K562 (cell line): ENCODE data around the gene ZNF438. TPM values are rescaled to one million over a fixed set of nuclear protein-coding genes. Genes with fewer than 3 reads are reported as not detected.

ENCODE experiments used
- CCNT2 ChIP-seq: IDR thresholded peaks from 2 replicates; pipeline ENCODE4 v1.6.1; 2011; ENCODE audit warnings: borderline replicate concordance, low read depth, mild to moderate bottlenecking, moderate library complexity, mixed read lengths, low read length; ENCODE audit not compliant: insufficient read length; ENCODE audit errors: extremely low read depth
- DDX20 ChIP-seq: fragments of 450-650 bp; IDR thresholded peaks from 2 replicates; pipeline ENCODE4 v1.6.1; 2016; ENCODE audit warnings: missing genetic modification characterization, low read depth, mild to moderate bottlenecking, missing compliant biosample characterization, moderate library complexity
- DIDO1 ChIP-seq: fragments of 450-650 bp; IDR thresholded peaks from 2 replicates; pipeline ENCODE4 v1.6.1; 2016; ENCODE audit warnings: low read depth, missing biosample characterization, missing genetic modification characterization
- ELF2 ChIP-seq: fragments of 250-450 bp; sonication (Bioruptor Pico); IDR thresholded peaks from 2 replicates; pipeline ENCODE4 v1.5.0; 2021; ENCODE audit warnings: mild to moderate bottlenecking
- GABPA ChIP-seq: fragments of 200-800 bp; sonication (Bioruptor generic); conservative IDR thresholded peaks from 2 replicates; pipeline ENCODE4 v1.6.1; 2016; ENCODE audit warnings: low read depth, missing genetic modification characterization, missing compliant biosample characterization
- GABPB1 ChIP-seq: sonication (generic); formaldehyde crosslinking; IDR thresholded peaks from 2 replicates; pipeline ENCODE4 v1.8.0; 2022; ENCODE audit warnings: mild to moderate bottlenecking, missing genetic modification reagents
- GABPB2 ChIP-seq: fragments of 250-450 bp; sonication (Bioruptor Pico); conservative IDR thresholded peaks from 2 replicates; pipeline ENCODE4 v1.5.1; 2021; ENCODE audit warnings: mild to moderate bottlenecking
- GTF2A2 ChIP-seq: IDR thresholded peaks from 2 replicates; pipeline ENCODE4 v1.6.1; 2016; ENCODE audit warnings: mild to moderate bottlenecking, missing genetic modification characterization, missing compliant biosample characterization
- KLF1 ChIP-seq: fragments of 450-650 bp; IDR thresholded peaks from 2 replicates; pipeline ENCODE4 v1.6.1; 2016; ENCODE audit warnings: missing genetic modification characterization, missing compliant biosample characterization
- LCOR ChIP-seq: sonication (generic); formaldehyde crosslinking; IDR thresholded peaks from 2 replicates; pipeline ENCODE4 v1.8.0; 2022; ENCODE audit warnings: mild to moderate bottlenecking, missing genetic modification reagents
- PHF20 ChIP-seq: fragments of 450-650 bp; IDR thresholded peaks from 2 replicates; pipeline ENCODE4 v1.6.1; 2018; ENCODE audit not compliant: partially characterized antibody
- PHTF2 ChIP-seq: fragments of 250-450 bp; sonication (Bioruptor Pico); IDR thresholded peaks from 2 replicates; pipeline ENCODE4 v1.5.0; 2021; ENCODE audit warnings: mild to moderate bottlenecking
- TBP ChIP-seq: optimal IDR thresholded peaks from 2 replicates; pipeline ENCODE3; 2011; ENCODE audit warnings: low read depth, low read length, improper control_type of control experiment
- YY1 ChIP-seq, 3 experiments: IDR thresholded peaks; 2 replicates each; pipeline ENCODE4 v1.6.1; 2011; ENCODE audit warnings: low read length in 2 of 3, mild to moderate bottlenecking in 2 of 3, moderate library complexity in 2 of 3, borderline replicate concordance in 1 of 3, control low read depth in 1 of 3, low read depth in 1 of 3; ENCODE audit not compliant: insufficient read depth in 3 of 3, insufficient replicate concordance in 2 of 3, control insufficient read depth in 1 of 3, insufficient read length in 1 of 3; ENCODE audit errors: extremely low read depth in 1 of 3
- ZNF146 ChIP-seq: IDR thresholded peaks from one replicate; pipeline ENCODE4 v1.6.1; 2018; ENCODE audit warnings: missing compliant biosample characterization; ENCODE audit not compliant: unreplicated experiment
- ZNF324 ChIP-seq: fragments of 250-450 bp; sonication (Bioruptor Pico); IDR thresholded peaks from 2 replicates; pipeline ENCODE4 v1.4.0; 2020; ENCODE audit warnings: mild to moderate bottlenecking
- ZNF830 ChIP-seq: fragments of 250-450 bp; sonication (Bioruptor Pico); IDR thresholded peaks from 2 replicates; pipeline ENCODE4 v1.5.0; 2021; ENCODE audit warnings: mild to moderate bottlenecking
- polyA plus RNA-seq, 8 experiments: library from polyadenylated mRNA; depleted of rRNA in 4 of 8; stranded (reverse) in 5 of 8; unstranded in 3 of 8; fragments of >200 nt; fragmentation: Nextera tagmentation in 2 of 8; fragmentation: Illumina TruSeq in 1 of 8; extraction: Ambion mirVana in 2 of 8; extraction: Trizol in 1 of 8; gene quantifications; 2 replicates each; pipeline versions ENCODE4 v1.2.1 to v1.2.3, GENCODE V29; 2011 to 2014; ENCODE audit warnings: inconsistent platforms in 1 of 8, missing spikeins in 1 of 8
- total RNA-seq, 7 experiments: library from RNA; depleted of rRNA in 6 of 7; stranded (reverse); fragments of >200 nt in 6 of 7; fragmentation: Illumina TruSeq in 2 of 7; extraction: Trizol in 2 of 7; gene quantifications; 2 replicates each; pipeline versions ENCODE4 v1.2.1 to v1.2.3, GENCODE V29; 2011 to 2021; ENCODE audit warnings: low replicate concordance in 1 of 7
- TF ChIP-seq, protein P1 (sequence below): fragments of 450-650 bp; conservative IDR thresholded peaks from 2 replicates; pipeline ENCODE4 v1.6.1; 2016; ENCODE audit warnings: missing genetic modification characterization, low read depth, mild to moderate bottlenecking, missing compliant biosample characterization, moderate library complexity
- TF ChIP-seq, protein P2 (sequence below): sonication (generic); formaldehyde crosslinking; IDR thresholded peaks from 2 replicates; pipeline ENCODE4 v1.8.1; 2022; ENCODE audit warnings: missing genetic modification reagents
- TF ChIP-seq, protein P3 (sequence below): fragments of 450-650 bp; formaldehyde crosslinking; IDR thresholded peaks from 2 replicates; pipeline ENCODE4 v1.4.0; 2020; ENCODE audit warnings: mild to moderate bottlenecking, moderate library complexity
- TF ChIP-seq, protein P4 (sequence below): fragments of 450-650 bp; IDR thresholded peaks from 2 replicates; pipeline ENCODE4 v1.6.1; 2016; ENCODE audit warnings: mild to moderate bottlenecking

The ZNF438 gene
- total and polyA plus RNA-seq, 9 of the 15 experiments (the other 6 are each of a cell fraction or from before 2014, with no cell fraction given) = 0.45 to 1.5 (median 0.91) TPM

DNA sequence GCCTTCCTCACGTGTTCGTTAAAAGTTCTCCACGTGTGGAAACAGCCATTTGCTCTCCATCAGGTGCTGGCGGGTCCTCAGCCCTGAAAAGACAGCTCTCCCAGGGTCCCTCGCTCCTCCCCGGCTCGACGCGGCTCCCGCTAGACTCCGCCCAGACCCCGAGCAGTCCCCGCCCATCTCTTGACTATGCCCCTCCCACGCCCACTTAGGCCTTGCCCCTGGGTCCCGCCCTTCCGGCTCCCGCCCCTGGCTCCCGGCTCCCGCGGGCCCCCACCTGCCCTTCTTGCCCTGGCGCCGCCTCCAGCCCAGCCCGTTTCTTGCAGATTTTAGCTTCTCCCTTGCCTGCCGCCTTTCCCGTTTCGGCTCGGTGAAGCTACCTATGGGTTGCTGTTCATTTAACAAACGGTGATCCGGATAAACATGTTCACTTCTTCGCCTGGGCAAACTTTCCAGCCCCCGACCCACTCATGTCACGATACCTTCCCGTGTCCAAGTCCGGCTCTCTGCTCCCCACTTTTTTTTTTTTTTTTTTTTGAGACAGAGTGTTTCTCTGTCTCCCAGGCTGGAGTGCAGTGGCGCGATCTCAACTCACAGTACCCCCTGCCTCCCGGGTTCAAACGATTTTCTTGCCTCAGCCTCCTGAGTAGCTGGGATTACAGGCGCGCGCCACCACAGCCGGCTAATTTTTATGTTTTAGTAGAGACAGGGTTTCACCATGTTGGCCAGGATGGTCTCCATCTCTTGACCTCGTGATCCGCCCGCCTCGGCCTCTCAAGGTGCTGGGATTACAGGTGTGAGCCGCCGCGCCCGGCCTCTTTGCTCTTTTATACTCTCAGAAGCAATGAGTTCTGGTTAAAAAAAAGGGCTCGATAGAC, 830 bp upstream of the ZNF438 start (continued):
- no peak for TF ChIP-seq ELF2 (CRISPR knock-in tag)
- peak; percentile 21; the same call in 1 of the 2 replicates for TF ChIP-seq KLF1 (tag)
- TF ChIP-seq, protein P1, sequence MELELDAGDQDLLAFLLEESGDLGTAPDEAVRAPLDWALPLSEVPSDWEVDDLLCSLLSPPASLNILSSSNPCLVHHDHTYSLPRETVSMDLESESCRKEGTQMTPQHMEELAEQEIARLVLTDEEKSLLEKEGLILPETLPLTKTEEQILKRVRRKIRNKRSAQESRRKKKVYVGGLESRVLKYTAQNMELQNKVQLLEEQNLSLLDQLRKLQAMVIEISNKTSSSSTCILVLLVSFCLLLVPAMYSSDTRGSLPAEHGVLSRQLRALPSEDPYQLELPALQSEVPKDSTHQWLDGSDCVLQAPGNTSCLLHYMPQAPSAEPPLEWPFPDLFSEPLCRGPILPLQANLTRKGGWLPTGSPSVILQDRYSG (tag) = no peak
- no peak for TF ChIP-seq ZNF324 (CRISPR knock-in tag)
- no peak for TF ChIP-seq DIDO1
- no peak for TF ChIP-seq ZNF146 (CRISPR knock-in tag)
- peak; percentile 23 for TF ChIP-seq TBP
- no peak for TF ChIP-seq DDX20 (tag)
- 0 out of 2 replicates have a peak, but pooled peaks have one; percentile 13 for TF ChIP-seq LCOR (CRISPR knock-in tag)
- no peak for TF ChIP-seq PHF20
- TF ChIP-seq, protein P2, sequence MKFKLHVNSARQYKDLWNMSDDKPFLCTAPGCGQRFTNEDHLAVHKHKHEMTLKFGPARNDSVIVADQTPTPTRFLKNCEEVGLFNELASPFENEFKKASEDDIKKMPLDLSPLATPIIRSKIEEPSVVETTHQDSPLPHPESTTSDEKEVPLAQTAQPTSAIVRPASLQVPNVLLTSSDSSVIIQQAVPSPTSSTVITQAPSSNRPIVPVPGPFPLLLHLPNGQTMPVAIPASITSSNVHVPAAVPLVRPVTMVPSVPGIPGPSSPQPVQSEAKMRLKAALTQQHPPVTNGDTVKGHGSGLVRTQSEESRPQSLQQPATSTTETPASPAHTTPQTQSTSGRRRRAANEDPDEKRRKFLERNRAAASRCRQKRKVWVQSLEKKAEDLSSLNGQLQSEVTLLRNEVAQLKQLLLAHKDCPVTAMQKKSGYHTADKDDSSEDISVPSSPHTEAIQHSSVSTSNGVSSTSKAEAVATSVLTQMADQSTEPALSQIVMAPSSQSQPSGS (CRISPR knock-in tag) = no peak
- TF ChIP-seq ZNF830 (CRISPR knock-in tag) = no peak
- TF ChIP-seq CCNT2 = peak; percentile 37
- TF ChIP-seq, protein P3, sequence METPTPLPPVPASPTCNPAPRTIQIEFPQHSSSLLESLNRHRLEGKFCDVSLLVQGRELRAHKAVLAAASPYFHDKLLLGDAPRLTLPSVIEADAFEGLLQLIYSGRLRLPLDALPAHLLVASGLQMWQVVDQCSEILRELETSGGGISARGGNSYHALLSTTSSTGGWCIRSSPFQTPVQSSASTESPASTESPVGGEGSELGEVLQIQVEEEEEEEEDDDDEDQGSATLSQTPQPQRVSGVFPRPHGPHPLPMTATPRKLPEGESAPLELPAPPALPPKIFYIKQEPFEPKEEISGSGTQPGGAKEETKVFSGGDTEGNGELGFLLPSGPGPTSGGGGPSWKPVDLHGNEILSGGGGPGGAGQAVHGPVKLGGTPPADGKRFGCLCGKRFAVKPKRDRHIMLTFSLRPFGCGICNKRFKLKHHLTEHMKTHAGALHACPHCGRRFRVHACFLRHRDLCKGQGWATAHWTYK = 0 out of 2 replicates have a peak, but pooled peaks have one; percentile 10
- TF ChIP-seq GABPB2 (CRISPR knock-in tag) = no peak
- no peak for TF ChIP-seq GTF2A2 (tag)
- TF ChIP-seq PHTF2 (CRISPR knock-in tag) = no peak
- TF ChIP-seq YY1 (IDR thresholded peaks at IDR 0.05; ENCODE audit: borderline replicate concordance in 1 of 3, control insufficient read depth in 1 of 3, extremely low read depth in 1 of 3, insufficient read depth in 3 of 3, insufficient read length in 1 of 3, insufficient replicate concordance in 2 of 3, low read depth in 1 of 3, low read length in 2 of 3) = peak in 1 of 3 experiments; percentile 8
- peak; percentile 66 for TF ChIP-seq GABPA
- TF ChIP-seq, protein P4, sequence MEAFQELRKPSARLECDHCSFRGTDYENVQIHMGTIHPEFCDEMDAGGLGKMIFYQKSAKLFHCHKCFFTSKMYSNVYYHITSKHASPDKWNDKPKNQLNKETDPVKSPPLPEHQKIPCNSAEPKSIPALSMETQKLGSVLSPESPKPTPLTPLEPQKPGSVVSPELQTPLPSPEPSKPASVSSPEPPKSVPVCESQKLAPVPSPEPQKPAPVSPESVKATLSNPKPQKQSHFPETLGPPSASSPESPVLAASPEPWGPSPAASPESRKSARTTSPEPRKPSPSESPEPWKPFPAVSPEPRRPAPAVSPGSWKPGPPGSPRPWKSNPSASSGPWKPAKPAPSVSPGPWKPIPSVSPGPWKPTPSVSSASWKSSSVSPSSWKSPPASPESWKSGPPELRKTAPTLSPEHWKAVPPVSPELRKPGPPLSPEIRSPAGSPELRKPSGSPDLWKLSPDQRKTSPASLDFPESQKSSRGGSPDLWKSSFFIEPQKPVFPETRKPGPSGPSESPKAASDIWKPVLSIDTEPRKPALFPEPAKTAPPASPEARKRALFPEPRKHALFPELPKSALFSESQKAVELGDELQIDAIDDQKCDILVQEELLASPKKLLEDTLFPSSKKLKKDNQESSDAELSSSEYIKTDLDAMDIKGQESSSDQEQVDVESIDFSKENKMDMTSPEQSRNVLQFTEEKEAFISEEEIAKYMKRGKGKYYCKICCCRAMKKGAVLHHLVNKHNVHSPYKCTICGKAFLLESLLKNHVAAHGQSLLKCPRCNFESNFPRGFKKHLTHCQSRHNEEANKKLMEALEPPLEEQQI = no peak
- 0 out of 2 replicates have a peak, but pooled peaks have one; percentile 9 for TF ChIP-seq GABPB1
